ENCODE data around the gene ZNF750. TPM values are rescaled to one million over a fixed set of nuclear protein-coding genes. Genes with fewer than 3 reads are reported as not detected.

The ZNF750 gene
- total and polyA plus RNA-seq, 10 of the 15 experiments (the other 5 are each of a cell fraction or from before 2014, with no cell fraction given), result 0.06 TPM; not detected in 9

DNA sequence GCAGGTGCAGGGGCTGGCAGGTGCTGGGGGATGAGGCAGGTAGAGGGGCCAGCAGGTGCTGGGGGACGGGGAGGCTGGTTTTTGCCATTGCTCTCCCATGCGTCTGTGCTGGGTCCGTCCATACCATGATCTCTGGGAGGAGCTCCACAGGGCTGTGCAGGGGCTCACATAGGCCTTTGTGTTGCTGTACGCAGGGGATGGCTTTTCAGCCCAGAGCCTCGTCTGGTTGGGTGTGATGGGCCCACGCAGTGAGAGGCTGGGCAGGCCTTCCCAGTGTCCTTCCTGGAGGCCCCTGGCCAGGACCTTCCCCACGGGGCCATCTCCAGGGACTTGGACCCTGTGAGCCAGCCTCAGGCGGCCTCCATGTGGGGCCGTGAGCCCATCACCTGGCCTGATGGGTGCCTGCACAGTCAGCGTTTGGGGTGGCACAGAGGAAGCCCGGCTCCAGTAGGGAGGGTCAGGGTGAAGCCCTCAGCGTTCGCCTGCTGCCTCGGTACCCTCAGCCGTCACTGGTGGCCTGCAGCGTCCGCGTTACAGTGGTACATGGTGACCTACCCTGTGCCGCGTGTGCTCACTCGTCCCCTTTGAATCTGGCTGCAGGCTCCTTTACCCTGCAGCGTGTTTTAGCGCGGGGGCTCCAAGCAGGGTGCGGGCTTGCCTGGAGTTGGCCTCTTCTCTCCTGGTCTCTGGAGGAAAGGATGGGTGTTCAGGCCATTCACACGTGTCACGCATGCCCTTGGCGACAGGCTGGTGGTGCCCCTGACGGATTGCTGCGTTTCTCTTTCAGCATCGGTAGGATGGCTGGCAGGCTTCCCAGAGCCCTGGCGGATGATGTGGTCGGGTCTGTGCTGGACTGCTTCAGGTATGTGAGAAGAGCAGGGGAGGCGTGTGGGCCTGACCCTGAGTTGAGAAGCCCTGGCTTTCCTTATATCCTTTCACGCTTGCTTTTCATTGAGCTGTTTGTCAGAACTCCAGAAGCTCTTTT, 30.6 kb downstream of the ZNF750 start:
- intact Hi-C loops (cut with micrococcal nuclease; ENCODE audit: unreplicated experiment), result no loop called here
- BruUV-seq (replicated peaks), result no TSS peak
- FAIRE-seq (no peak), ATAC-seq (no peak), DNase-seq (ENCODE audit: low read depth, low spot score) (no peak)
- TF ChIP-seq, protein P1, sequence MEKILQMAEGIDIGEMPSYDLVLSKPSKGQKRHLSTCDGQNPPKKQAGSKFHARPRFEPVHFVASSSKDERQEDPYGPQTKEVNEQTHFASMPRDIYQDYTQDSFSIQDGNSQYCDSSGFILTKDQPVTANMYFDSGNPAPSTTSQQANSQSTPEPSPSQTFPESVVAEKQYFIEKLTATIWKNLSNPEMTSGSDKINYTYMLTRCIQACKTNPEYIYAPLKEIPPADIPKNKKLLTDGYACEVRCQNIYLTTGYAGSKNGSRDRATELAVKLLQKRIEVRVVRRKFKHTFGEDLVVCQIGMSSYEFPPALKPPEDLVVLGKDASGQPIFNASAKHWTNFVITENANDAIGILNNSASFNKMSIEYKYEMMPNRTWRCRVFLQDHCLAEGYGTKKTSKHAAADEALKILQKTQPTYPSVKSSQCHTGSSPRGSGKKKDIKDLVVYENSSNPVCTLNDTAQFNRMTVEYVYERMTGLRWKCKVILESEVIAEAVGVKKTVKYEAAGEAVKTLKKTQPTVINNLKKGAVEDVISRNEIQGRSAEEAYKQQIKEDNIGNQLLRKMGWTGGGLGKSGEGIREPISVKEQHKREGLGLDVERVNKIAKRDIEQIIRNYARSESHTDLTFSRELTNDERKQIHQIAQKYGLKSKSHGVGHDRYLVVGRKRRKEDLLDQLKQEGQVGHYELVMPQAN (conservative IDR thresholded peaks at IDR 0.05), result no peak
- TF ChIP-seq CHD1 (IDR thresholded peaks at IDR 0.05; ENCODE audit: low read depth, low read length), result no peak
- no peak for TF ChIP-seq EGR1 (IDR thresholded peaks at IDR 0.05; ENCODE audit: borderline replicate concordance in 1 of 2, low read depth in 2 of 2, low read length in 2 of 2)
- no peak for TF ChIP-seq CHD2 (IDR thresholded peaks at IDR 0.05; ENCODE audit: borderline replicate concordance, low read depth, low read length)
- TF ChIP-seq SP1 (IDR thresholded peaks at IDR 0.05; ENCODE audit: low read depth, low read length), result no peak
- TF ChIP-seq CREB1 (IDR thresholded peaks at IDR 0.05; ENCODE audit: low read depth), result no peak
- no peak for TF ChIP-seq SIX5 (IDR thresholded peaks at IDR 0.05; ENCODE audit: low read depth, low read length, severe bottlenecking)
- no peak for TF ChIP-seq KAT2A (conservative IDR thresholded peaks at IDR 0.05; ENCODE audit: control insufficient read depth, low read depth, low read length)
- no peak for TF ChIP-seq IKZF2 (IDR thresholded peaks at IDR 0.05)
- no peak for TF ChIP-seq ZNF217 (IDR thresholded peaks at IDR 0.05)
- H2AFZ ChIP-seq (ENCODE audit: control insufficient read depth, low read depth, low read length), result no peak overlapping the region
- H3K27ac ChIP-seq (ENCODE audit: control insufficient read depth, insufficient read depth), result no peak overlapping the region
- peaks cover 0 to 4% of the 10 kb centered on the region in 2 experiments; a peak in 2 of 4 replicates for H3K36me3 ChIP-seq (ENCODE audit: control insufficient read depth in 2 of 2, insufficient read depth in 2 of 2, low read length in 1 of 2)
- POLR2A ChIA-PET, result no interaction called here
- H3K27me3 ChIP-seq (replicated peaks in 1 of 2; ENCODE audit: control insufficient read depth in 2 of 2, insufficient read depth in 2 of 2, low read length in 1 of 2), result no peaks in the 10 kb centered on the region
- H3K79me2 ChIP-seq (ENCODE audit: control insufficient read depth, insufficient read depth, low read length), result no peaks in the 10 kb centered on the region
- in situ Hi-C loops (cut with MboI), result no loop called here
- no peak overlapping the region for H3K9ac ChIP-seq (ENCODE audit: control insufficient read depth, insufficient read depth, low read length)
- no peaks in the 10 kb centered on the region for H3K9me3 ChIP-seq (replicated peaks; ENCODE audit: control insufficient read depth, insufficient read depth, low read length)
- RAD21 ChIA-PET (ENCODE audit: unreplicated experiment), result no interaction called here
- 93% methylated on average over 32 of the region's 35 CpGs for WGBS (ENCODE audit: insufficient coverage, insufficient replicate concordance, low lambda C conversion rate, missing lambda C conversion rate)
- no peaks in the 10 kb centered on the region for H3K4me1 ChIP-seq (ENCODE audit: control insufficient read depth, insufficient read depth, low read length)
- SMC1A ChIA-PET (ENCODE audit: uncharacterized antibody, unreplicated experiment), result interaction anchor here (0.6 to 1.2 kb wide), 2 partner anchors 25 to 31 kb away, joined by 3 read pairs; no protein-coding TSS in a partner anchor
- H3K4me2 ChIP-seq (ENCODE audit: control insufficient read depth, insufficient read depth), result no peak overlapping the region
- H4K20me1 ChIP-seq (ENCODE audit: control insufficient read depth, insufficient read depth), result no peaks in the 10 kb centered on the region
- CTCF ChIA-PET, result no interaction called here
- H3K4me3 ChIP-seq, result no peak overlapping the region
